Testis (tissue), 2 donors: Measurements from ENCODE around the gene KCNIP3.

ENCODE experiments used
- CTCF ChIP-seq, 3 experiments: fragments of 450-650 bp in 2 of 3; fragments of 200-600 bp in 1 of 3; sonication (generic) in 1 of 3; IDR thresholded peaks; one replicate each; pipeline ENCODE4 v1.5.1; 2016 to 2019; ENCODE audit warnings: antibody characterized with exemption in 3 of 3, mild to moderate bottlenecking in 2 of 3, moderate library complexity in 1 of 3
- POLR2A ChIP-seq: fragments of 450-650 bp; IDR thresholded peaks from one replicate; pipeline ENCODE4 v1.6.1; 2017; ENCODE audit warnings: antibody characterized with exemption, mild to moderate bottlenecking, moderate library complexity

DNA sequence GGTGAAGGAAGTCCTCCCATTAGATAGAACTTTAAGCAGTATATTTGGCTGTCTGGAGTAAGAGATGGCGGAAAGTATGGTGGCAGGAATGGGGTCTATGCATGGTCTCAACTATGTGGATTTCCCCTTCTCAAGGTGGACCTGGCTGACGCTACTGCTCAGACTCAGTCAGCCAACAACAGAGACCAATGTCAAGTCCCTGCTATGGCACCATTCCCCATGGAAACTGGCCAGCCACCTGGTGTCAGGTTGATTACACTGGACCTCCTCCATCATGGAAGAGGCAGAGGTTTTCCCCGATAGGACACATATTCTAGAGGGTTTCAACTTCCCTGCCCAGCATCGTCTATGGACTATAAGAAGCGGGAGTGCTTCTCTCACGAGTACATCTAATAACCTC, 96.8 kb downstream of the KCNIP3 start:
- TF ChIP-seq CTCF (IDR thresholded peaks at IDR 0.05) (no peak), POLR2A (no peak)
